ENCODE results near the gene LAP3.
"Not testable (repeated sequence)": the region's sequence is repeated elsewhere in the genome, so short reads cannot be mapped to it uniquely, and the experiment has no call there.

The LAP3 gene

DNA sequence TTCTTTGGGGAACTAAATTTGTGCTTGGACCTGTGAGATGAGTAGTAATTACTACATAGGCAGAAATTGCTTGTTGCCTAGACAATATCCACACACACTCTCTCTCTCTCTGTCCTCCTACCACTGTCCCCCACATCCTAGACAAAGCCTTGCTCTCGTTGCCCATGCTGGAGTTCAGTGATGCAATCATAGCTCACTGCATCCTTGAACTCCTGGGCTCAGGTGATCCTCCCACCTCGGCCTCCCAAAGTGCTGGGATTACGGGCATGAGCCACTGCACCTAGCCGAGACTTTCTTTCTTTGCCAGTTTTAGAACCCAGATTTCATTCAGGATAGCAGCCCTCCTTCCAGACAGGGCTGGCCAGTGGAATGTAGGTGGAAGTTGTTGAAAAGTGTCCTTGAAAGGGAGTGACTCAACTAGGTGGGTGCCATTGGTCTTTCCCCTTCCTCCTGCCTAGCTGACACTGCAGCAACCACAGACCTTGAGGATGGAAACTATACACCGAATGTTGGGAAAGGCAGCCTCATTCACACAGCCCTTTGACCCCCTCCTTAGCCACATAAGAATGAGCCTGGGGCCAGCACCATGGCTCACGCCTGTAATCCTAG, 16.8 kb upstream of the LAP3 start:
- DNase-seq (ENCODE audit: insufficient read length, low spot score) (no peak), FAIRE-seq (peak; percentile 33)
- no peak for TF ChIP-seq POU2F2 (IDR thresholded peaks at IDR 0.05; ENCODE audit: low read depth, low read length)
- TF ChIP-seq TAF1 (IDR thresholded peaks at IDR 0.05; ENCODE audit: low read depth, low read length): no peak
- no peak for TF ChIP-seq POLR2AphosphoS5 (IDR thresholded peaks at IDR 0.05; ENCODE audit: low read depth, low read length)
- TF ChIP-seq POLR2A (IDR thresholded peaks at IDR 0.05; ENCODE audit: low read depth, low read length): no peak
- TF ChIP-seq SPI1 (IDR thresholded peaks at IDR 0.05; ENCODE audit: low read depth, low read length): no peak
- no peak for TF ChIP-seq PAX5 (IDR thresholded peaks at IDR 0.05; ENCODE audit: insufficient read depth, low read length, severe bottlenecking)

DNA sequence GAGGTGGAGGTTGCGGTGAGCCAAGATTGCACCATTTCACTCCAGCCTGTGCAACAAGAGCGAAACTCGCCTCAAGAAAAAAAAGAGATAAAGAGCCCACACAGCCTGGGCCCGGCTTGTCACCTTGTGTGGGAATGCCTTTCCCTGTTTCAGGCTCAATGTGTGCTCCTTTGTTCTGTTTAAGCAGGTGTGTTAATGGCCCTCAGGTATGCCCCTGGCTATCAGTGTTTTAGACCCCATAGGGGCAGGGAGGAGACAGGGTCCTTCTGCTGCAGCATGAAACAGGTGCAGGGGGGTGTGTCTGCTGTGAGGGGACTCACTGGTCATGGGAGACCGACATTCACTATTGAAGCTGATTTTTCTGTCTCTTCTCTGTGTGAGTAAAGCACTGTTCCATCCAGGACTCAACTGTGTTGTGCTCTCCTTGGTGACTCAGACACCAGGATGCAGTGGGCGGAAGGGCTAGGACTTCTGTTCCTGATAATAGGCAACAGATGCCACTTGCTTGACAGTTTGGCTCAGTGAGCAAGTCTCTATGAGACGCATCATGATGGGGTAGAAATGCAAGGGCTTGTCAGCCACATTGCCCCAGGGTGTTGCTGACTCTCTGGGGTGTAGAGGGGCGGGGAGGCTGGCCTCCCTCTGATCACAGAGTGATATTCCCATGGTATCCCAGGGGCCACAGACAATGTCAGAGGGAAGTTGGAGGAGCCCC, 15.6 kb upstream of the LAP3 start:
- no peak for FAIRE-seq
- no peak for DNase-seq (ENCODE audit: insufficient read length, low spot score)
- TF ChIP-seq POLR2AphosphoS5 (IDR thresholded peaks at IDR 0.05; ENCODE audit: low read depth, low read length) (no peak), SPI1 (IDR thresholded peaks at IDR 0.05; ENCODE audit: low read depth, low read length) (no peak), POLR2A (IDR thresholded peaks at IDR 0.05; ENCODE audit: low read depth, low read length) (no peak), PAX5 (IDR thresholded peaks at IDR 0.05; ENCODE audit: insufficient read depth, low read length, severe bottlenecking) (no peak), POU2F2 (IDR thresholded peaks at IDR 0.05; ENCODE audit: low read depth, low read length) (no peak), TAF1 (IDR thresholded peaks at IDR 0.05; ENCODE audit: low read depth, low read length) (no peak)

DNA sequence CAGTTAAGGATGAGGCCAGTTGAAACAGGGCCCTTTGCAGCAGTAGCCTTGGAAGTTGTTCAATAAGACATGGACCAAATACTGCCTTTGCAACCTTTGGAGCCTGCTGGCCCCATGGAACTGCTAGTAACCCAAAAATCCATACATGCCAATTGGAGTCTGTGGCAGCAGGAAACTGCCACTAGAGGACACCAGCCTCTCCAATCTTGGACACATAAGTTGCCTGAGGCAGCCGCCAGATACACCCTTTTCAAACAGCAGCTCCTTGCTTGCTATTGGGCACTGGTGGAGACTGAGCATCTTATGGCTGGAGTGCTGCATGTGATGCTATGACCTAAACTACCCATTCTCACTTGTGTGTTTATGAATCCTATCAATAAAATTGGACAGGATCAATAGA, 14.8 kb upstream of the LAP3 start:
- DNase-seq (ENCODE audit: insufficient read length, low spot score) (no peak), FAIRE-seq (no peak)
- TF ChIP-seq POLR2A (IDR thresholded peaks at IDR 0.05; ENCODE audit: low read depth, low read length): no peak
- TF ChIP-seq POU2F2 (IDR thresholded peaks at IDR 0.05; ENCODE audit: low read depth, low read length): no peak
- no peak for TF ChIP-seq TAF1 (IDR thresholded peaks at IDR 0.05; ENCODE audit: low read depth, low read length)
- TF ChIP-seq PAX5 (IDR thresholded peaks at IDR 0.05; ENCODE audit: insufficient read depth, low read length, severe bottlenecking): no peak
- no peak for TF ChIP-seq SPI1 (IDR thresholded peaks at IDR 0.05; ENCODE audit: low read depth, low read length)
- TF ChIP-seq POLR2AphosphoS5 (IDR thresholded peaks at IDR 0.05; ENCODE audit: low read depth, low read length): no peak

DNA sequence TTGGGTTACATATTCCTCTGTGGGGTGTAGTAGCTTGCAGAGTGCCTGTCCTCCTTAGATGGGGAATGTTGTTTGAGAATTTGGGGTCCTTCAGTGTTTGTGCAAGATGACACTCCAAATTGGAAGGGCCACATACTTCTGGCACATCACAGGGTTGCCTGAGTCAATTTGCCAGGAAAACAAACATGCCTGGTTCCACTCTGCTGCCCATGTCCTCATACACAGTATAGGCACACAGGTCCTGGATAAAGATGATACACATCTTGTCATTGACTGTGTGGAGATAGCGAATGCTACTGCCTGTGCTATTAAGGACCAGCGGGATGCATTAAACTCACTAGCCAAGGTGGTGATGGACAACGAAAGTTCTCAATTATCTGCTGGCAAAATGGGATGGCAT, 11.2 kb upstream of the LAP3 start:
- DNase-seq (ENCODE audit: insufficient read length, low spot score): no peak
- FAIRE-seq: no peak
- TF ChIP-seq SPI1 (IDR thresholded peaks at IDR 0.05; ENCODE audit: low read depth, low read length) (no peak), PAX5 (IDR thresholded peaks at IDR 0.05; ENCODE audit: insufficient read depth, low read length, severe bottlenecking) (no peak)

DNA sequence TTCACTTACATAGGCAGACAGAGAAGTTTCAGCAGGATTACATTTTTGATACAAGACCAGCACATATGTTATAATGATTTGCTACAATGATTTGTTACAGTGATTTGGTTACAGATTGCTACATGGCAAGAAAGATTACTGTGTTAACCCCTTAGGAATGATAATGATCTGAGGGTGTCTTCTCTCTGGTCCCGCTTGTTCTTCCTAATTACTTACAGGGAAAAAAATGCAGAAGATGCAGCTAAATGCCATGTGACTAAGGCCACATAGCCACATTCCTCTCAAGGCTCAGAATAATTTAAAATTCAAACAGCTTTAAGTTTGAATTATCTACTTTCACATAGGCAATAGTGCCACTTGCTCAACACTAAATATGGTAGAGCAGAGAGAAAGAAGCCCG, 9.7 kb upstream of the LAP3 start:
- FAIRE-seq (no peak), DNase-seq (ENCODE audit: insufficient read length, low spot score) (no peak)
- TF ChIP-seq PAX5 (IDR thresholded peaks at IDR 0.05; ENCODE audit: insufficient read depth, low read length, severe bottlenecking) (no peak), POLR2AphosphoS5 (IDR thresholded peaks at IDR 0.05; ENCODE audit: low read depth, low read length) (no peak), TAF1 (IDR thresholded peaks at IDR 0.05; ENCODE audit: low read depth, low read length) (no peak), SPI1 (IDR thresholded peaks at IDR 0.05; ENCODE audit: low read depth, low read length) (no peak), POU2F2 (IDR thresholded peaks at IDR 0.05; ENCODE audit: low read depth, low read length) (no peak), POLR2A (IDR thresholded peaks at IDR 0.05; ENCODE audit: low read depth, low read length) (no peak)

DNA sequence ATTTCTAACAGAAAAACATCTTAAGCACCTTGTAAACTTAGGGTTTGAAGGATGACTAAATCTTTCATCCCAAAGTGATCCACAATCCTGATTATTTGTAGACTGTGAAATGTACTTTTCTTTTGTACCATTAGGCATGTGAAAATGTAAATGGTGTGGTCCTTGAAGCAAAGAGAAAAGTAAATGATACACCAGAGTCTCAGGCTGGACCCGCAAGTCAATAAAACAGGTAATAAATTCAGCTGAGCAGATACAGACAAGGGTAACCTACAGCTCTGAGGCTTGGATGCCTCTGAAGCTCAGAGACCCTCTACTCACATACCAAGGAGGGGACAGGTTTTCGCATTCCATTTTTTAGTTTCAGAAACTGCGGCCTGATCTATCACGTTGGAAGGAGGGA, 2.8 kb upstream of the LAP3 start:
- FAIRE-seq (no peak), DNase-seq (ENCODE audit: insufficient read length, low spot score) (no peak)
- no peak for TF ChIP-seq POLR2A (IDR thresholded peaks at IDR 0.05; ENCODE audit: low read depth, low read length)
- TF ChIP-seq POLR2AphosphoS5 (IDR thresholded peaks at IDR 0.05; ENCODE audit: low read depth, low read length): no peak
- no peak for TF ChIP-seq TAF1 (IDR thresholded peaks at IDR 0.05; ENCODE audit: low read depth, low read length)
- TF ChIP-seq PAX5 (IDR thresholded peaks at IDR 0.05; ENCODE audit: insufficient read depth, low read length, severe bottlenecking): no peak
- no peak for TF ChIP-seq SPI1 (IDR thresholded peaks at IDR 0.05; ENCODE audit: low read depth, low read length)
- TF ChIP-seq POU2F2 (IDR thresholded peaks at IDR 0.05; ENCODE audit: low read depth, low read length): no peak

DNA sequence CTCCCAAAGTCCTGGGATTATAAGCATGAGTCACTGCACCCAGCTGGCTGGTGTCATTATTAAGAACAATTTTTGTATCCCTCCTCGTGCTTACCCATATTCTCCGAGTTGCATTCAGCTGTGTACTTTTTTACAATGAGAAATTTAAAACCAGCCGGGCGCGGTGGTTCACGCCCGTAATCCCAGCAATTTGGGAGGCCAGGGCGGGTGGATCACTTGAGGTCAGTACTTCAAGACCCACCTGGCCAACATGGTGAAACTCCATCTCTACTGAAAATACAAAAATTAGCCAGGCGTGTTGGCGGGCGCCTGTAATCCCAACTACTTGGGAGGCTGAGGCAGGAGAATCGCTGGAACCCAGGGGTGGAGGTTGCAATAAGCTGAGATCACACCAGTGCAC, 1.8 kb upstream of the LAP3 start:
- not testable (repeated sequence) for FAIRE-seq; DNase-seq (ENCODE audit: insufficient read length, low spot score)

DNA sequence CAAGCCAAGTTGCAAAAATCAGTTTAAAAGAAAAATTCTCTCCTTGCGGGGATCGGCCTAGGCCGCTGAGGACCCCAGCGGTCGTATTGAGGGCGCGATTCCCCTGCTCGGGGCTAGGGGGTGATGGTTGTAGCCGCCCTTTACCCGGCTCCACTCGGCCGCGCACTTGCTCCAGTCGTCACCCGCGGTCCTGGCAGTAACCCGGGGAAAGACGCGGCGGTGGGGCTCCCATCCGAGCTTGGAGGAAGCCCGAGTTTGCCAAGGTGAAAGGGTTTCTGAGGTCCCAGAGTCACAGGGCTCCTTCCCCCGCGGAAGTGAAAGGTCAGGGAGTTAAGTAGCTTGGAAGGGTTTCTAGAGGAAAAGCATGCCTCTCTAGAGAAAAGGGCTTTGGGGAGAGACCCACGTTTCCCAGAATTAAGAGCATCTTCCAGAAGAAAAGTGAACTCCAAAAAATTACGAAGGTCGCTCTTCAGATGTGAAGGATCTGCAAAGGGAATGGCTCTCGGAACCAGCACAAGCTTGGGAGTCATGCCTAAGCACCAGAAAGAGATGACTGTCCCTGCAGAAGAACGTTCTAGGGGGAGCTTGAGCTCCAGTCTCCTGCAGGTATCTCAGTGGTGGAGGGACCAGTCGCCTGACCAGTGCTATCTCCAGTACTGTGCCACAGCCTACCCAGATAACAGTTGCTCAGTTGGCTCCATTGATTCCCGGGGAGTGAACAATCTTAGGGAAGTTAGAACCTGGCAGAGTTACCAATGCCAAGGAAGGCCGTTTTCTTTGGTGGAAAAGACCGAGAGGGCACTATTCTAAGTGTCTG, 875 bp downstream of the LAP3 start:
- DNase-seq (ENCODE audit: insufficient read length, low spot score): no peak
- FAIRE-seq: no peak

DNA sequence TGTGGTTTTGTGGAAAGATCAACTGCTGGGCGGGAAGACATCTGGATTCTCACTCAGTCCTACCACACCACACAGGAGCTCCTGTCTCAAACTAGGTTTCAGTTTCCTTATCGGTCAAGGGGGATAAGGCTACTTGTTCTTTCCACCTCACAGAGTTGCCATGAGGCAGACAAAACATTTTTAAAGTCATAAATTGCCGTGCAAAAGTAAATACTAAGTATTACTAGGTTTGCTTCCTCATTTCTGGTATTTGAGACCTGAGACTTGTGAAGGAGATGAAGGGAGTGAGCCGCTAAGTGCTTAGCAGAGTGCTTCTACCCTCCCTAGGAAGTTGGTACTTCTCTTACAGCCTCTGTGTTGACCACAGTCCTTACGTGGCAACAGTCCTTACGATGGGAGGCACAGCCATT, 1.5 kb downstream of the LAP3 start:
- FAIRE-seq: peak; percentile 86
- DNase-seq (ENCODE audit: insufficient read length, low spot score): peak; percentile 17
- TF ChIP-seq TAF1 (IDR thresholded peaks at IDR 0.05; ENCODE audit: low read depth, low read length) (no peak), POLR2AphosphoS5 (IDR thresholded peaks at IDR 0.05; ENCODE audit: low read depth, low read length) (no peak), PAX5 (IDR thresholded peaks at IDR 0.05; ENCODE audit: insufficient read depth, low read length, severe bottlenecking) (no peak), POU2F2 (IDR thresholded peaks at IDR 0.05; ENCODE audit: low read depth, low read length) (no peak), POLR2A (IDR thresholded peaks at IDR 0.05; ENCODE audit: low read depth, low read length) (no peak), SPI1 (IDR thresholded peaks at IDR 0.05; ENCODE audit: low read depth, low read length) (no peak)

More for the DNA sequence above, 875 bp downstream of the LAP3 start:
- TF ChIP-seq POU2F2 (IDR thresholded peaks at IDR 0.05; ENCODE audit: low read depth, low read length) (no peak), POLR2A (IDR thresholded peaks at IDR 0.05; ENCODE audit: low read depth, low read length) (no peak), POLR2AphosphoS5 (IDR thresholded peaks at IDR 0.05; ENCODE audit: low read depth, low read length) (no peak), TAF1 (IDR thresholded peaks at IDR 0.05; ENCODE audit: low read depth, low read length) (no peak), SPI1 (IDR thresholded peaks at IDR 0.05; ENCODE audit: low read depth, low read length) (no peak), PAX5 (IDR thresholded peaks at IDR 0.05; ENCODE audit: insufficient read depth, low read length, severe bottlenecking) (no peak)
